PFSK-1 (cell line): Measurements from ENCODE around the gene CD22.

Source experiments
- FOXP2 ChIP-seq: optimal IDR thresholded peaks from 2 replicates; pipeline ENCODE3; 2011; ENCODE audit warnings: borderline replicate concordance, control low read depth, inconsistent platforms; ENCODE audit not compliant: insufficient read depth; ENCODE audit errors: extremely low read length, extremely low read depth
- POLR2AphosphoS5 ChIP-seq: IDR thresholded peaks from 2 replicates; pipeline ENCODE4 v1.6.1; 2012; ENCODE audit warnings: low read depth, mild to moderate bottlenecking, control low read depth, low read length, moderate library complexity
- SIN3A ChIP-seq: IDR thresholded peaks from 2 replicates; pipeline ENCODE4 v1.6.1; 2012; ENCODE audit warnings: mild to moderate bottlenecking, low read length, moderate library complexity, borderline replicate concordance; ENCODE audit not compliant: insufficient read depth
- TAF1 ChIP-seq: IDR thresholded peaks from 2 replicates; pipeline ENCODE4 v1.6.1; 2012; ENCODE audit warnings: low read length, control low read depth, borderline replicate concordance; ENCODE audit not compliant: insufficient read depth
- TF ChIP-seq, protein P1 (sequence below), 2 experiments: IDR thresholded peaks; 2 replicates each; pipeline versions ENCODE4 v1.6.1 to v1.8.0; 2011 to 2012; ENCODE audit warnings: low read depth in 2 of 2, low read length in 2 of 2, control low read depth in 1 of 2, inconsistent platforms in 1 of 2, mild to moderate bottlenecking in 1 of 2, moderate library complexity in 1 of 2; ENCODE audit not compliant: insufficient read depth in 1 of 2

CD22 gene

DNA sequence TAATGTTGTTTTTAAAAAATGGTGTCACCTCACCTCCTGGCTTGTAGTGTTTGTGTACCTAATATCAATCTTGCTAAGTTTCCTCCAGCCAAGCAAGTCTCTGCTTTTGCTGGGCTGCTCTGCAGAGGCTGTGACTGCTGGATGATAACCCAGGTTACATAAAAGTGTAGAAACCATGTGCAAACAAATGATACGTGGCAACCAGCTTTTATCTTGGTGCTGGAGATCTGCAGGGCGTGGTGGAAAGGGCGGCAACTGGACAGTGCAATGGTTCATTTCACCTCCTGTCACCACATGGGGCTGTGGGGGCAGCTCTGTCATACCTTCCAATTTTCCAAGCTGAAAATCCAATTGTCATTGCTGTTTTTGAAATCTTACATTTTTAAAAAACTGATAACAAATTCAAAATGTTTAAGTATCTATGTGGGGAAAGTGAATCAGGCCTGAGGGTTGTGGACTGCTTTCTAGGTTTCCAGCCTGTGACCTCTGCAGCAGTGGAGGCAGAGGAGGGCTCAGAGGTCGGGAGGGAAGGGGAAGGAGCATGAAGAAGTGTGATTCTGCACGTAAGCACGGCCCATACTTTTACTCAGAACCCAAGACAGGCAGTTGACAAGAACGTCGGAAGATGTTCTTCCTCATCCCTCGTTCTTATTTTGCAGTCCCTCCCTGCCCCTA lies 51.6 kb downstream of the CD22 start:
- TF ChIP-seq, protein P1, sequence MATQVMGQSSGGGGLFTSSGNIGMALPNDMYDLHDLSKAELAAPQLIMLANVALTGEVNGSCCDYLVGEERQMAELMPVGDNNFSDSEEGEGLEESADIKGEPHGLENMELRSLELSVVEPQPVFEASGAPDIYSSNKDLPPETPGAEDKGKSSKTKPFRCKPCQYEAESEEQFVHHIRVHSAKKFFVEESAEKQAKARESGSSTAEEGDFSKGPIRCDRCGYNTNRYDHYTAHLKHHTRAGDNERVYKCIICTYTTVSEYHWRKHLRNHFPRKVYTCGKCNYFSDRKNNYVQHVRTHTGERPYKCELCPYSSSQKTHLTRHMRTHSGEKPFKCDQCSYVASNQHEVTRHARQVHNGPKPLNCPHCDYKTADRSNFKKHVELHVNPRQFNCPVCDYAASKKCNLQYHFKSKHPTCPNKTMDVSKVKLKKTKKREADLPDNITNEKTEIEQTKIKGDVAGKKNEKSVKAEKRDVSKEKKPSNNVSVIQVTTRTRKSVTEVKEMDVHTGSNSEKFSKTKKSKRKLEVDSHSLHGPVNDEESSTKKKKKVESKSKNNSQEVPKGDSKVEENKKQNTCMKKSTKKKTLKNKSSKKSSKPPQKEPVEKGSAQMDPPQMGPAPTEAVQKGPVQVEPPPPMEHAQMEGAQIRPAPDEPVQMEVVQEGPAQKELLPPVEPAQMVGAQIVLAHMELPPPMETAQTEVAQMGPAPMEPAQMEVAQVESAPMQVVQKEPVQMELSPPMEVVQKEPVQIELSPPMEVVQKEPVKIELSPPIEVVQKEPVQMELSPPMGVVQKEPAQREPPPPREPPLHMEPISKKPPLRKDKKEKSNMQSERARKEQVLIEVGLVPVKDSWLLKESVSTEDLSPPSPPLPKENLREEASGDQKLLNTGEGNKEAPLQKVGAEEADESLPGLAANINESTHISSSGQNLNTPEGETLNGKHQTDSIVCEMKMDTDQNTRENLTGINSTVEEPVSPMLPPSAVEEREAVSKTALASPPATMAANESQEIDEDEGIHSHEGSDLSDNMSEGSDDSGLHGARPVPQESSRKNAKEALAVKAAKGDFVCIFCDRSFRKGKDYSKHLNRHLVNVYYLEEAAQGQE (IDR thresholded peaks at IDR 0.05; ENCODE audit: insufficient read depth in 1 of 2, low read depth in 2 of 2, low read length in 2 of 2), result no peak
- TF ChIP-seq TAF1 (no peak), SIN3A (no peak), FOXP2 (no peak), POLR2AphosphoS5 (no peak)

DNA sequence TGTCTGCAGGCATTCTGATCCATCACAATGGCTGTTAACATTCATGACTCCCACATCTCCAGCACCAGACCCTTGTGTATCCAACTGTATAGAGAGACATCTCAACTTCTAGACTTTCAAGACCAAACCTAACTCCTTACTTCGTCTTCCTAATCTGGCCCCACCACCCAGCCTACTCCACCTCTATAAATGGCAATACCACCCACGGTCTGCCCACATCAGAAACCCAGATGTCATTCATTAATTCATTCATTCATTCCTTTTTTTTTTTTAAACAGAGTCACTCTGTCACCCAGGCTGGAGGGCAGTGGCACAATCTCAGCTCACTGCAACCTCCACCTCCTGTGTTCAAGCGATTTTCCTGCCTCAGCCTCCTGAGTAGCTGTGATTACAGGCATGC lies 52.3 kb downstream of the CD22 start:
- TF ChIP-seq TAF1, result no peak
- TF ChIP-seq, protein P1 (IDR thresholded peaks at IDR 0.05; ENCODE audit: insufficient read depth in 1 of 2, low read depth in 2 of 2, low read length in 2 of 2), result no peak
- TF ChIP-seq POLR2AphosphoS5, result no peak
- no peak for TF ChIP-seq FOXP2
- no peak for TF ChIP-seq SIN3A

DNA sequence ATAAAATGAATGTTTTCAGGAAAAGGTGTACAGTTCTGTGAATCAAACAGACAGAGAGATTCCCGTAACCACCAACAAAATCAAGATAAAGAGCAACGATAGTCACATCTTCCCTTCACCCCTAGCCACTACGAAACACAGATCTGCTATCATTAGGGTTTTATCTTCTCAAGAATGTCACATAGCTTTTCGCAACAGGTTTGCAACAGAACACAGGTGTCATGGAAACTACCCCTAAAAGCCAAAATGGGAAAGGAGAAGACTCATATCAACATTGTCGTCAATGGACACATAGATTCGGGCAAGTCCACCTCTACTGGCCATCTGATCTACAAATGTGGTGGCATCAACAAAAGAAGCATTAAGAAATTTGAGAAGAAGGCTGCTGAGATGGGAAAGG lies 52.9 kb downstream of the CD22 start:
- TF ChIP-seq POLR2AphosphoS5 (no peak), FOXP2 (no peak), SIN3A (no peak), TAF1 (no peak)
- TF ChIP-seq, protein P1 (IDR thresholded peaks at IDR 0.05; ENCODE audit: insufficient read depth in 1 of 2, low read depth in 2 of 2, low read length in 2 of 2), result no peak

DNA sequence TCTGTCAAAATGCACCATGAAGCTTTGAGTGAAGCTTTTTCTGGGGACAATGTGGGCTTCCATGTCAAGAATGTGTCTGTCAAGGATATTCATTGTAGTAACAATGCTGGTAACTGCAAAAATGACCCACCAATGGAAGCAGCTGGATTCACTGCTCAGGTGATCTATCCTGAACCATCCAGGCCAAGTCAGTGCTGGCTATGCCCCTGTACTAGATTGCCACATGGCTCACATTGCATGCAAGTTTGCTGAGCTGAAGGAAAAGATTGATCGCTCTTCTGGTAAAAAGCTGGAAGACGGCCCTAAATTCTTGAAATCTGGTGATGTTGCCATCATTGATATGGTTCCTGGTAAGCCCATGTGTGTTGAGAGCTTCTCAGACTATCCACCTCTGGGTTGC lies 54.5 kb downstream of the CD22 start:
- no peak for TF ChIP-seq SIN3A
- TF ChIP-seq POLR2AphosphoS5, result no peak
- TF ChIP-seq FOXP2, result no peak
- TF ChIP-seq, protein P1 (IDR thresholded peaks at IDR 0.05; ENCODE audit: insufficient read depth in 1 of 2, low read depth in 2 of 2, low read length in 2 of 2), result no peak
- TF ChIP-seq TAF1, result no peak
